Astrocyte of the hippocampus (primary cell): ENCODE results near the gene NOPCHAP1.

Experiments
- DNase-seq: peaks from one replicate; pipeline ENCODE4 v3.0.0; 2011; ENCODE audit warnings: low read depth, low spot score

The NOPCHAP1 gene

GRCh38 chr12:105020241-105020962, 34.3 kb downstream of the NOPCHAP1 start:
- no peak for DNase-seq

GRCh38 chr12:105024928-105025327, 38.8 kb downstream of the NOPCHAP1 start:
- DNase-seq: no peak

- peak; percentile 87 for DNase-seq
These were observed 39.8 kb downstream of the NOPCHAP1 start for GRCh38 chr12:105025890-105026289.

GRCh38 chr12:105026411-105026810, 40.3 kb downstream of the NOPCHAP1 start:
- no peak for DNase-seq

GRCh38 chr12:105030820-105031807, 45.0 kb downstream of the NOPCHAP1 start:
- no peak for DNase-seq

GRCh38 chr12:105032703-105033357, 46.7 kb downstream of the NOPCHAP1 start:
- peak; percentile 30 for DNase-seq

DNA sequence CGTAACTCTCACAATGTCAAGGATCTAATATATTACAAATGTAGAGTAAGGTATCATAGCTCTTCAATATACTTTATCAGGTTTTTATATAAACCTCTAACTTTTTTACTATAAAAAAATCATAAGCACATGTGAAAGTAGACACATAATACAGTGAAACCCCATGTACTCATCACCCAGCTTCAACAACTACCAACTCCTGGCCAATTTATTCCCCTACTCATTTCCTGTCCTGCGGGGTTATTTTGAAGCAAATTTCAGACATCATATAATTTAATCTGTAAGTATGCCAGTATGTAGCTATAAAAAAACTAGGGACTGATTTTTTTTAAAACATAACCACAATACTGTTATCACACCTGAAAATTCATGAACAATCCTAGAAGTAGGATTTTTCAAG, 47.7 kb downstream of the NOPCHAP1 start:
- no peak for DNase-seq
